Endothelial cell of umbilical vein (primary cell): ENCODE results near the gene PARP6. TPM values are rescaled to one million over a fixed set of nuclear protein-coding genes. Genes with fewer than 3 reads are reported as not detected.

Experiments
- BruUV-seq: library from RNA; stranded (reverse); fragments of 400-500 nt; replicated peaks from 2 replicates; lab custom pipeline; 2021; lab: Mats Ljungman, UMichigan
- CTCF ChIA-PET: fragments of 300-600, 350-600 bp; sonication (Branson Sonifier 250); formaldehyde crosslinking; loops from one replicate; lab custom pipeline; 2021; ENCODE audit warnings: antibody characterized with exemption, inconsistent platforms; lab: Charles Lee
- POLR2A ChIA-PET: fragments of 300-600, 350-600 bp; sonication (Branson Sonifier 250); formaldehyde crosslinking; loops from one replicate; lab custom pipeline; 2021; ENCODE audit warnings: antibody characterized with exemption, inconsistent platforms; lab: Charles Lee
- DNase-seq: peaks from one replicate; pipeline ENCODE4 v3.0.0-alpha.2; 2011; ENCODE audit warnings: low read depth, low spot score
- FAIRE-seq: peaks from 2 replicates; lab custom pipeline; 2011; peaks lifted over from hg19 to GRCh38; lab: Jason Lieb, UNC
- H2AFZ ChIP-seq: 2 replicates; pipeline ENCODE4 v1.6.0; 2012; ENCODE audit warnings: low read depth, low read length, control low read depth, inconsistent platforms
- H3K27ac ChIP-seq: 2 replicates; pipeline ENCODE4 v1.5.1; 2011; ENCODE audit warnings: low read depth, mild to moderate bottlenecking, control low read depth, low read length, moderate library complexity; ENCODE audit not compliant: insufficient read depth
- H3K27me3 ChIP-seq, 2 experiments: 2 replicates each; pipeline versions ENCODE4 v1.6.0 to v1.6.1; 2011; ENCODE audit warnings: low read length in 2 of 2, mixed read lengths in 1 of 2; ENCODE audit not compliant: control insufficient read depth in 2 of 2, insufficient read depth in 2 of 2
- H3K36me3 ChIP-seq, 2 experiments: 2 replicates in 1 of 2; 3 replicates in 1 of 2; pipeline ENCODE4 v1.5.1; 2011; ENCODE audit warnings: low read length in 2 of 2, mild to moderate bottlenecking in 1 of 2, moderate library complexity in 1 of 2; ENCODE audit not compliant: control insufficient read depth in 2 of 2, insufficient read depth in 2 of 2; ENCODE audit errors: extremely low read depth in 1 of 2
- H3K4me1 ChIP-seq: 3 replicates; pipeline ENCODE4 v1.5.1; 2011; ENCODE audit warnings: mild to moderate bottlenecking, low read length; ENCODE audit not compliant: control insufficient read depth, insufficient read depth; ENCODE audit errors: extremely low read depth
- H3K4me2 ChIP-seq: 2 replicates; pipeline ENCODE4 v1.6.1; 2011; ENCODE audit warnings: low read length, control low read depth, mixed read lengths; ENCODE audit not compliant: insufficient read depth
- H3K4me3 ChIP-seq, 3 experiments: fragments of 200-600 bp in 1 of 3; sonication (generic), shearing (Covaris generic) in 1 of 3; replicated peaks in 1 of 3; 2 replicates each; pipeline ENCODE4 v1.5.1; 2011 to 2016; ENCODE audit warnings: control low read depth in 3 of 3, low read length in 3 of 3, mild to moderate bottlenecking in 2 of 3, inconsistent platforms in 1 of 3, low read depth in 1 of 3, moderate library complexity in 1 of 3; ENCODE audit not compliant: insufficient read depth in 1 of 3
- H3K79me2 ChIP-seq: 2 replicates; pipeline ENCODE4 v1.6.0; 2012; ENCODE audit warnings: low read length, inconsistent platforms; ENCODE audit not compliant: control insufficient read depth, insufficient read depth
- H3K9ac ChIP-seq: replicated peaks from 2 replicates; pipeline ENCODE3; 2011; ENCODE audit warnings: low read length, control low read depth; ENCODE audit not compliant: insufficient read depth; ENCODE audit errors: extremely low read depth
- H3K9me1 ChIP-seq: replicated peaks from 3 replicates; pipeline ENCODE4 v1.6.0; 2011; ENCODE audit warnings: mild to moderate bottlenecking, low read length; ENCODE audit not compliant: control insufficient read depth, insufficient read depth; ENCODE audit errors: extremely low read depth
- H3K9me3 ChIP-seq: replicated peaks from 2 replicates; pipeline ENCODE4 v1.5.1; 2012; ENCODE audit warnings: low read length, inconsistent platforms; ENCODE audit not compliant: control insufficient read depth, insufficient read depth
- H4K20me1 ChIP-seq: replicated peaks from 2 replicates; pipeline ENCODE3; 2011; ENCODE audit warnings: mild to moderate bottlenecking, low read length; ENCODE audit not compliant: control insufficient read depth, insufficient read depth; ENCODE audit errors: extremely low read depth
- CTCF ChIP-seq, 2 donors: IDR thresholded peaks; 1 replicate in 1 of 2; 2 replicates in 1 of 2; pipeline ENCODE4 v1.5.1; 2011; ENCODE audit warnings: low read length in 2 of 2, mild to moderate bottlenecking in 2 of 2, moderate library complexity in 2 of 2, control low read depth in 1 of 2, inconsistent platforms in 1 of 2, low read depth in 1 of 2; ENCODE audit not compliant: insufficient read depth in 1 of 2; ENCODE audit errors: extremely low read depth in 1 of 2
- EZH2 ChIP-seq: IDR thresholded peaks from 2 replicates; pipeline ENCODE4 v1.6.1; 2012; ENCODE audit warnings: borderline replicate concordance, low read depth, mild to moderate bottlenecking, moderate library complexity, low read length, inconsistent platforms; ENCODE audit not compliant: severe bottlenecking
- FOS ChIP-seq: IDR thresholded peaks from 2 replicates; pipeline ENCODE4 v1.6.1; 2011; ENCODE audit warnings: mild to moderate bottlenecking, low read length, moderate library complexity, borderline replicate concordance; ENCODE audit not compliant: insufficient read depth
- GATA2 ChIP-seq: IDR thresholded peaks from 2 replicates; pipeline ENCODE4 v1.7.0; 2011; ENCODE audit warnings: low read depth, mild to moderate bottlenecking, moderate library complexity, mixed read lengths, low read length; ENCODE audit not compliant: insufficient read length, insufficient read depth
- JUN ChIP-seq: IDR thresholded peaks from 2 replicates; pipeline ENCODE4 v1.6.1; 2011; ENCODE audit warnings: borderline replicate concordance, low read depth; ENCODE audit not compliant: insufficient read length, insufficient read depth
- MYC ChIP-seq: IDR thresholded peaks from one replicate; pipeline ENCODE4 v1.6.1; 2011; ENCODE audit warnings: mild to moderate bottlenecking, low read depth, low read length
- POLR2A ChIP-seq: IDR thresholded peaks from 2 replicates; pipeline ENCODE4 v1.6.1; 2012; ENCODE audit warnings: low read depth, mild to moderate bottlenecking, control low read depth, low read length
- POLR2AphosphoS5 ChIP-seq: IDR thresholded peaks from 2 replicates; pipeline ENCODE4 v1.6.1; 2012; ENCODE audit warnings: low read depth, mild to moderate bottlenecking, control low read depth, low read length, moderate library complexity; ENCODE audit not compliant: insufficient read depth
- dilution Hi-C: fragments of 300-500 bp; cut with MboI; formaldehyde crosslinking; loops from one replicate; pipeline ENCODE4 v1.15.0; 2019; ENCODE audit warnings: low sequenced_read_pairs; ENCODE audit not compliant: extremely low pct_ligation_motif_present
- intact Hi-C: fragments of 100-400 bp; cut with micrococcal nuclease; formaldehyde crosslinking; loops from one replicate; pipeline ENCODE4 v1.10.0; 2022
- polyA plus RNA-seq, 4 experiments: library from polyadenylated mRNA; depleted of rRNA in 3 of 4; stranded (reverse) in 3 of 4; unstranded in 1 of 4; fragments of >200 nt; gene quantifications; 2 replicates each; pipeline versions ENCODE4 v1.2.1 to v1.2.3, GENCODE V29; 2011 to 2012; ENCODE audit warnings: missing spikeins in 1 of 4
- total RNA-seq: library from RNA; stranded (reverse); gene quantifications from 2 replicates; pipeline ENCODE4 v1.2.3, GENCODE V29; 2021
- TF ChIP-seq, protein P1 (sequence below): IDR thresholded peaks from 2 replicates; pipeline ENCODE4 v1.6.1; 2011; ENCODE audit not compliant: insufficient read depth, insufficient read length

PARP6 gene
- total and polyA plus RNA-seq, 2 donors (not counting 3 experiments of a cell fraction or from before 2014, with no cell fraction given), result 41.1 to 53.3 TPM

DNA sequence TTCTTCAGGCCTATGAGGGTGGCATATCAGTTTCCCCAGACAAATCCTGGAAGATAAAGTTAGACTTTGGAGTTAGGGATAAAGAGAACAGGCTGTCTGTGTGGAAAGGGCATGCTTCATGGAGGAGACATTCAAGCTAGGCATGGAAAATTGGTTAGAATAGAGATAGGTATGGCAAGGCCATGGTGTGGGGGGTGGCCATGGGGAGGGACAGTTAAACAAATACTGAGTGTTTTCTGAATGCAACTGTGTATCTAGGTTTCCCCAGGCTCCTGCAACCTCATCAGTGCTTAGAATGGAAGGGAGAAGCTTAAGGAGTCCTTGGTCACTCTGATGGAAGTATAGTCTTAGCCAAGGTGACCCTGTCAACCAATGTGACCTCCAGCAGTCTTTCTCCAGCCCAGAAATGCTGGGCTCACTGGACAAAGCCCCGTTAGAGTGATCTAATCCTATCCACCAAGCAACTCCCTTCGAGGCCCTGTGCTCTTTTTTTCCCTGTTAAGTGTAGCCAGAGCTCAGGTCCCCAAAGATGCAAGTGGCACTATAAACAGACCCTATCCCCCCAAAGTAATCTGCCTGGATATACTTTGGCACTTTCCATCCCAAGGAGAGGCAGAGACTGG, 35.9 kb downstream of the PARP6 start:
- TF ChIP-seq POLR2AphosphoS5 (no peak), CTCF (IDR thresholded peaks at IDR 0.05; ENCODE audit: extremely low read depth in 1 of 2, insufficient read depth in 1 of 2, low read depth in 1 of 2, low read length in 2 of 2) (no peak), EZH2 (no peak), JUN (no peak), GATA2 (no peak), MYC (no peak), POLR2A (no peak), FOS (no peak)
- TF ChIP-seq, protein P1, sequence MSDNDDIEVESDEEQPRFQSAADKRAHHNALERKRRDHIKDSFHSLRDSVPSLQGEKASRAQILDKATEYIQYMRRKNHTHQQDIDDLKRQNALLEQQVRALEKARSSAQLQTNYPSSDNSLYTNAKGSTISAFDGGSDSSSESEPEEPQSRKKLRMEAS, result no peak
- dilution Hi-C loops, result no loop called here
- DNase-seq (no peak), FAIRE-seq (no peak)
- Histone ChIP-seq H2AFZ (no peak overlapping the region), H3K9me3 (no peaks in the 10 kb centered on the region), H3K27ac (peak overlapping the region; percentile 85), H4K20me1 (no peaks in the 10 kb centered on the region), H3K79me2 (no peaks in the 10 kb centered on the region), H3K4me2 (peak overlapping the region; percentile 83), H3K4me3 (peak overlapping the region in 1 of 3 experiments; percentile 59), H3K9ac (peak overlapping the region; percentile 85), H3K9me1 (no peaks in the 10 kb centered on the region), H3K36me3 (peaks cover 0 to 7% of the 10 kb centered on the region in 2 experiments), H3K27me3 (no peaks in the 10 kb centered on the region), H3K4me1 (peaks cover 29% of the 10 kb centered on the region)
- CTCF ChIA-PET, result interaction anchor here (0.6 to 1.3 kb wide), 2 partner anchors 36 to 493 kb away, joined by 3 to 4 read pairs; no protein-coding TSS in a partner anchor
- POLR2A ChIA-PET, result interaction anchor here (1.1 to 1.2 kb wide), 2 partner anchors 8 to 10 kb away, joined by 3 to 4 read pairs; no protein-coding TSS in a partner anchor
- intact Hi-C loops, result loop anchor here (1.0 to 10.0 kb wide), 2 partner anchors 9 to 942 kb away; no protein-coding TSS in a partner anchor
- BruUV-seq, result no TSS peak
